ENCODE results near the gene CHKA. TPM values are rescaled to one million over a fixed set of nuclear protein-coding genes. Genes with fewer than 3 reads are reported as not detected.

CHKA gene
- total and polyA plus RNA-seq, 2 of the 8 experiments (the other 6 are each of a cell fraction or from before 2014, with no cell fraction given), result 61.2 to 86.6 TPM

GRCh38 chr11:68003846-68004550 lies 117.2 kb downstream of the CHKA start, which contains the start of gene UNC93B1 (continued):
- TF ChIP-seq CTCF (IDR thresholded peaks at IDR 0.05; ENCODE audit: control extremely low read depth in 1 of 3, insufficient read depth in 1 of 3, low read depth in 1 of 3, low read length in 3 of 3), result no peak
- TF ChIP-seq RFX5 (IDR thresholded peaks at IDR 0.05; ENCODE audit: borderline replicate concordance, low read depth, low read length), result no peak
- peak; percentile 70 for TF ChIP-seq MAX (IDR thresholded peaks at IDR 0.05)
- peak; percentile 89; the same call in 1 of the 2 replicates for TF ChIP-seq KDM1A (IDR thresholded peaks at IDR 0.05; ENCODE audit: borderline replicate concordance, low read length)
- no peak for TF ChIP-seq EGR1 (IDR thresholded peaks at IDR 0.05; ENCODE audit: borderline replicate concordance, low read depth, low read length)
- no peak for TF ChIP-seq POLR2A (IDR thresholded peaks at IDR 0.05; ENCODE audit: control extremely low read depth in 1 of 2, low read depth in 2 of 2, low read length in 2 of 2)
- TF ChIP-seq TAF7 (optimal IDR thresholded peaks at IDR 0.05; ENCODE audit: borderline replicate concordance, low read depth, low read length), result no peak
- no peak for TF ChIP-seq BCL11A (IDR thresholded peaks at IDR 0.05; ENCODE audit: low read depth in 2 of 2, low read length in 2 of 2)
- TF ChIP-seq ZNF274 (IDR thresholded peaks at IDR 0.05; ENCODE audit: borderline replicate concordance, extremely low read depth, low read length), result no peak
- TF ChIP-seq CHD2 (IDR thresholded peaks at IDR 0.05; ENCODE audit: low read length), result no peak
- TF ChIP-seq JUND (IDR thresholded peaks at IDR 0.05; ENCODE audit: low read length), result no peak
- no peak for TF ChIP-seq TEAD4 (IDR thresholded peaks at IDR 0.05; ENCODE audit: low read depth, low read length)
- TF ChIP-seq ASH2L (IDR thresholded peaks at IDR 0.05; ENCODE audit: low read length), result no peak
- 0 out of 2 replicates have a peak, but pooled peaks have one; percentile 26 for TF ChIP-seq PHF8 (conservative IDR thresholded peaks at IDR 0.05; ENCODE audit: low read depth, low read length)
- TF ChIP-seq TAF1 (IDR thresholded peaks at IDR 0.05; ENCODE audit: low read depth, low read length), result 0 out of 2 replicates have a peak, but pooled peaks have one; percentile 33

All from H1 (cell line).